ENCODE measurements around the gene TNFSF13B. TPM values are rescaled to one million over a fixed set of nuclear protein-coding genes. Genes with fewer than 3 reads are reported as not detected.

The TNFSF13B gene
- total and polyA plus RNA-seq, 10 donors, result 7.7 to 82.1 (median 31.0) TPM

DNA sequence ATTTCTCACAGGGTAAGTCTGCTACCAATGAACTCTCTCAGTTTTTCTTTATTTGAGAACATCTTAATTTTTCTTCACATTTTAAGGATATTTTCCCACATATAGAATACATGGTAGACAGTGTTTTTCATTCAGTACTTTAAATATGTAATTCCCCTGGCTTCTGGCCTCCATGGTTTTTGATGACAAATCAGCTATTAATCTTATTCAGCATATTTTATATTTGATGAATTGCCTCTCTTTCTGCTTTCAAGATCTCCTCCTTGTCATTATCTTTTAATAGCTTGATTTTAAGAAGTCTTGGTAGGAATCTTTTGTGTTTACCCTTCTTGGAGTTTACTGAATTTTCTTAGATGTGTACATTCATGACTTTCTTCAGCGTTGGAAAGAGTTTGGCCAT is 27.6 kb downstream of the TNFSF13B start:
- Histone ChIP-seq H3K4me1 (no peaks in the 10 kb centered on the region), H3K4me3 (no peak overlapping the region), H3K36me3 (no peaks in the 10 kb centered on the region), H3K27ac (no peak overlapping the region), H3K27me3 (replicated peaks in 1 of 7) (no peaks in the 10 kb centered on the region), H3K9me3 (peaks cover 0 to 18% (median 2%) of the 10 kb centered on the region in 8 donors)
- intact Hi-C loops (cut with DNase I; ENCODE audit: low total_unique reads), result no loop called here
- 87 to 100% (median 89%) methylated on average over 1 of the region's 1 CpG for WGBS, 5 donors
- TF ChIP-seq, protein P1, sequence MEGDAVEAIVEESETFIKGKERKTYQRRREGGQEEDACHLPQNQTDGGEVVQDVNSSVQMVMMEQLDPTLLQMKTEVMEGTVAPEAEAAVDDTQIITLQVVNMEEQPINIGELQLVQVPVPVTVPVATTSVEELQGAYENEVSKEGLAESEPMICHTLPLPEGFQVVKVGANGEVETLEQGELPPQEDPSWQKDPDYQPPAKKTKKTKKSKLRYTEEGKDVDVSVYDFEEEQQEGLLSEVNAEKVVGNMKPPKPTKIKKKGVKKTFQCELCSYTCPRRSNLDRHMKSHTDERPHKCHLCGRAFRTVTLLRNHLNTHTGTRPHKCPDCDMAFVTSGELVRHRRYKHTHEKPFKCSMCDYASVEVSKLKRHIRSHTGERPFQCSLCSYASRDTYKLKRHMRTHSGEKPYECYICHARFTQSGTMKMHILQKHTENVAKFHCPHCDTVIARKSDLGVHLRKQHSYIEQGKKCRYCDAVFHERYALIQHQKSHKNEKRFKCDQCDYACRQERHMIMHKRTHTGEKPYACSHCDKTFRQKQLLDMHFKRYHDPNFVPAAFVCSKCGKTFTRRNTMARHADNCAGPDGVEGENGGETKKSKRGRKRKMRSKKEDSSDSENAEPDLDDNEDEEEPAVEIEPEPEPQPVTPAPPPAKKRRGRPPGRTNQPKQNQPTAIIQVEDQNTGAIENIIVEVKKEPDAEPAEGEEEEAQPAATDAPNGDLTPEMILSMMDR (IDR thresholded peaks at IDR 0.05 in 8 of 11, conservative IDR thresholded peaks at IDR 0.05 in 3 of 11), result no peak
- TF ChIP-seq POLR2AphosphoS5 (IDR thresholded peaks at IDR 0.05) (no peak), POLR2A (IDR thresholded peaks at IDR 0.05) (no peak)
- no peak for DNase-seq

DNA sequence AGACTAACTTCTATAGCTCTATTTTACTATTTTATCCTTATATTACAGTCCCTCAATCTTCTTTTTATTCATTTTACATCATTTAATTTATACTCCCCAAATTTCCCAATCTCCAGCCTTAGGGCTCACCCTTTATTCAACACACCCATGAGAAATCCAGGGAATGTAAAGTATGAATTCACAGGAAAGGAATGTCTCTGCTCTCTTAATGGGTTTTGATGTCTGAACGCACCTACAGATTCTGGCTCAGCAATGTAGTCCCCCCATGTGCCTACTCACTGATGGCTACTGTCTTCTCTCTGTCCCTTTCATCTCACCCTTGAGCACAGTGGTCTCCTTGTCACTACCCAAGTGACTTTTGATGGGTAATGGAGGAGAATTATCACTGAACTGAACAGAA is 32.8 kb downstream of the TNFSF13B start:
- WGBS, 5 donors, result 86 to 100% (median 90%) methylated on average over 1 of the region's 1 CpG
- intact Hi-C loops (cut with DNase I; ENCODE audit: low total_unique reads), result no loop called here
- H3K27me3 ChIP-seq (replicated peaks in 1 of 7), result no peaks in the 10 kb centered on the region

DNA sequence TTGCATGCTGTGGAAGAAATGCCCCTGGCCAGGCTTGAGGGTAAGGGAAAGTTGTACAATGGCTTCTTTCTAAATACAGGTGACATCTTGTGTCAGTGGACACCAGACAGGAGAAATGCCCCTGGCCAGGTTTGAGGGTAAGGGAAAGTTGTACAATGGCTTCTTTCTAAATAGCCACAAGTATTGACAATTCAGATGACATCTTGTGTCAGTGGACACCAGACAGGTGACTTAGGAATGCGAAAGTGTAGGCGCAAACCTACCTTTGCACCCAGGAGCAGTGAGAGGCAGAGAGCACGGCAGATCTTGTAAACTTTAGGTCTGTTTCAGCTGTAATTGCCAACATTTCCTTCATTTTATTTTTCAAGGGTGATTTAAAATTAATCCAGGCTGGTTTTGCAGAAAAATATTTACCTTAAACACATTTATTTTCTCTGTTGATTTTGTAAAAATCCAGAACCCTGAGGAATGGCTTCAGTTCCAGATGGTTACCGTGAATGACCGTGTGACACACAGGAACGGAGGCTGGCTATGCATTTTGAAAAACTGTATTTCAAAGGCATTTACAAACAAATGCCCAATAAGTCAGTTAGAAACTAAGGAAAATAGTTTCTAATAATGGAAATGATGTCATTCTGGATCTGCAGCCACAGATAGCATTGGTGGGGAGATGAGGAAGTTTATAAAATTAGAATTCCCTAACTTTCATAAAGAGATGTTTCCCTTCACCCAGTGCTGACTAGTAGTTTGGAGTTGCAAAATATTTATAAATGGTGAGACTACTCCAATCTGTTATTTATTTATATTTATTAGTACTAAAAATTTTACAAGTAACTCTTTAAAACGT is 34.9 kb downstream of the TNFSF13B start:
- peaks cover 0 to 7% (median 0%) of the 10 kb centered on the region in 8 donors for H3K9me3 ChIP-seq
- H3K27ac ChIP-seq, result no peak overlapping the region
- H3K4me3 ChIP-seq, result no peak overlapping the region
- H3K4me1 ChIP-seq, result no peaks in the 10 kb centered on the region
- WGBS, 5 donors, result 65 to 80% (median 74%) methylated on average over 7 of the region's 7 CpGs
- no peaks in the 10 kb centered on the region for H3K27me3 ChIP-seq (replicated peaks in 1 of 7)
- H3K36me3 ChIP-seq, result peaks cover 0 to 34% (median 3%) of the 10 kb centered on the region in 6 donors
- DNase-seq, result no peak
- TF ChIP-seq POLR2AphosphoS5 (IDR thresholded peaks at IDR 0.05) (no peak), POLR2A (IDR thresholded peaks at IDR 0.05) (no peak)
- TF ChIP-seq, protein P1 (IDR thresholded peaks at IDR 0.05 in 8 of 11, conservative IDR thresholded peaks at IDR 0.05 in 3 of 11), result no peak
- intact Hi-C loops (cut with DNase I; ENCODE audit: low total_unique reads), result no loop called here

More for the DNA sequence above, 32.8 kb downstream of the TNFSF13B start:
- peaks cover 0 to 12% (median 0%) of the 10 kb centered on the region in 8 donors for H3K9me3 ChIP-seq
- H3K36me3 ChIP-seq, result peaks cover 0 to 21% (median 1%) of the 10 kb centered on the region in 6 donors
- DNase-seq, result no peak
- TF ChIP-seq POLR2A (IDR thresholded peaks at IDR 0.05) (no peak), POLR2AphosphoS5 (IDR thresholded peaks at IDR 0.05) (no peak)
- TF ChIP-seq, protein P1 (IDR thresholded peaks at IDR 0.05 in 8 of 11, conservative IDR thresholded peaks at IDR 0.05 in 3 of 11), result no peak
- H3K4me1 ChIP-seq, result no peaks in the 10 kb centered on the region
- no peak overlapping the region for H3K27ac ChIP-seq
- no peak overlapping the region for H3K4me3 ChIP-seq

DNA sequence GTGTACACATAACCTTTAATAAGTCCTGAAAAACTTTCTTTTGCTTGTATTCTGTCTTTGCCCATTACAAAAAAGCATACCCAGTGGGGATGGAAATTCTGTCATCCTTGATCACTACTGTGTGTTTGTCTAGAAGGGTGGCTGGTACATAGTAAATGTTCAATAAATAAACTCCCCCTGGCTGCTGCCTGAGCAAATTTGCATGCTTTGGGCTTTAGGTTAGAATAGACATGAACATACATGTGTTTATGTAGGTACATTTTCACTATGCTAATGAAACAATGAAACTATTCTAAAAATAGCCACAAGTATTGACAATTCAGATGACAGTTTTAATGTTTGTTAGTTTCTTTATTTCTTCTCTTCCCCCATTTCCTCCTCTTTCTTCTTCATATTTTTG is 36.1 kb downstream of the TNFSF13B start:
- Histone ChIP-seq H3K27ac (no peak overlapping the region), H3K4me1 (no peaks in the 10 kb centered on the region), H3K4me3 (no peak overlapping the region), H3K36me3 (peaks cover 0 to 34% (median 3%) of the 10 kb centered on the region in 6 donors), H3K9me3 (peaks cover 0 to 7% (median 0%) of the 10 kb centered on the region in 8 donors), H3K27me3 (replicated peaks in 1 of 7) (no peaks in the 10 kb centered on the region)
- TF ChIP-seq POLR2A (IDR thresholded peaks at IDR 0.05) (no peak), POLR2AphosphoS5 (IDR thresholded peaks at IDR 0.05) (no peak)
- TF ChIP-seq, protein P1 (IDR thresholded peaks at IDR 0.05 in 8 of 11, conservative IDR thresholded peaks at IDR 0.05 in 3 of 11), result no peak
- no peak for DNase-seq
- intact Hi-C loops (cut with DNase I; ENCODE audit: low total_unique reads), result no loop called here

Data from spleen (tissue), 11 donors.